ENCODE data around the gene FCHO2.

FCHO2 gene

GRCh38 chr5:73132759-73133158, 176.9 kb downstream of the FCHO2 start:
- DNase-seq (ENCODE audit: low read depth in 4 of 4, low spot score in 1 of 4), result no peak

DNA sequence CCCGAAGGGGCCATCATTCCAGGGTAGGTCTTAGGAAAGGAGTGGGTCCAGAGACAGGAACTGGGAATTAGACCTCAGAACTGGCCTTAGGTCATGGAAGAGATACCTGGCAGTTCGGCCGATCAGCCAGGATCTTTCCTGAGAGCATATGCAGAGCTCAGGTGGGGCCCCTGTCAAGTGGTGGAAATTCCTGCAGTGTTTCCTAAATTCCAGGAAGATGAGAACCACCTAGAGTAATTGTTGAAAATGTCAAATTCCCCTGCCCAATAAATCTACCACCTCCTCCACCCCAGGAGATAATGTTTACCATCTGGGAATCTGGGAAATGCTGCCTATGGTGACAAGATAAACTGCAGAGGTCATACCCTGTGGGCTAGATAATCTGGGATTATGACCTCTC, 179.2 kb downstream of the FCHO2 start:
- no peak for DNase-seq (ENCODE audit: low read depth in 4 of 4, low spot score in 1 of 4)

DNA sequence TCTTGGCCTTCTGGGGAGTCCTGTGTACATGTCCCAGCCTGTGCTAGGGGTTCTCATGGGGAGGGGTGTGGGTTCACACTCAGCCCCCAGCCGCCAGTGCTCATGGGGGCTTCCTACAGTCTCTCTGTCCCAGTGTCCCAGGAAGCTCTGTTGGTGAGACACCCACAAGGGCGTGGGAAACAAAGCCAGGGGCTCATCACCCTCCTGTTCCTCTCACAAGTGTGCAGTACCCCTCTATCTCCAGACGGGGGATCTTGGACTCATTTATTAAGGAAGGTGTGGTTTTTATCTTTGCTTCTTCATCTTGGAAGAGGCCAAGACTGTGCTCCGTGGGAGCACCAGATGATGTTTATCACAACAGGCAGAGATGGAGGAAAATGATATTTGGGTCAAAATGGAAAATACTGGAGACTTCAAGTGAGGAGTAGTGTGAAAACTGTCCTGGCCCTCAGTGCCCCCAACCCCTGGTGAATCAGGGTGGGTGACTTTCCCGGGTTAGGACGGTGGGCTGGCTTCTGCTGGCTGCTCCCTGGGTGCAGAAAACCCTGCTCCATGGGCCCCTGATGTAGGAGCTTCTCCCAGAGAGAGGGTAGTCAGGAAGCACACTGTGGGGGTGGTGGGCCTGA, 179.7 kb downstream of the FCHO2 start:
- DNase-seq (ENCODE audit: low read depth in 4 of 4, low spot score in 1 of 4), result no peak

- no peak for DNase-seq (ENCODE audit: low read depth in 4 of 4, low spot score in 1 of 4)
Measured at GRCh38 chr5:73136055-73136562, 180.3 kb downstream of the FCHO2 start.

GRCh38 chr5:73137563-73138530, 182.0 kb downstream of the FCHO2 start:
- DNase-seq (ENCODE audit: low read depth in 4 of 4, low spot score in 1 of 4), result no peak

GRCh38 chr5:73139485-73139884, 183.6 kb downstream of the FCHO2 start:
- no peak for DNase-seq (ENCODE audit: low read depth in 4 of 4, low spot score in 1 of 4)
